Measurements from ENCODE around the gene CLIC5.

CLIC5 gene

GRCh38 chr6:45881705-45882467 is 133.8 kb downstream of the CLIC5 start:
- DNase-seq: no peak

GRCh38 chr6:45880676-45881075 is 135.0 kb downstream of the CLIC5 start:
- no peak for DNase-seq

DNA sequence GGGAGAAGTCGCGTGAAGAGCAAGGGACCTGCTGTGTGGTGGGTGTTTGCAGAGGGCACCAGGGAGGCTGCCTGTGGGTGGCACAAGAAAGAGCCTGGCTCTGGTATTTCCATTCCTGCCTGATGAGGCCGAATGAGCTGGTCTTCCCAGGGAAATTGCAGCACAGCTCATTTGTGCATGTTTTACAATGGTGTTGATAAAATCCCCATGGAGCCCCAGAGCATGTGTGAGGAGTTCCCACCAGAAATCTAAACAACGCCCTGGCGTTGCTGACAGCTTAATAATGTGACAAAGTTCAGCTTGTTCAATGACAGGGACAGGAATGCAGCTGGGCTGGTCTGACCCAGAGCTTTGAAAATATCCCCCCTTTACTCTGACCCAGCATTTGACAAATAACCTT is 135.5 kb downstream of the CLIC5 start:
- no peak for DNase-seq

- DNase-seq: no peak
These were observed 137.6 kb downstream of the CLIC5 start for GRCh38 chr6:45877970-45878590.

DNA sequence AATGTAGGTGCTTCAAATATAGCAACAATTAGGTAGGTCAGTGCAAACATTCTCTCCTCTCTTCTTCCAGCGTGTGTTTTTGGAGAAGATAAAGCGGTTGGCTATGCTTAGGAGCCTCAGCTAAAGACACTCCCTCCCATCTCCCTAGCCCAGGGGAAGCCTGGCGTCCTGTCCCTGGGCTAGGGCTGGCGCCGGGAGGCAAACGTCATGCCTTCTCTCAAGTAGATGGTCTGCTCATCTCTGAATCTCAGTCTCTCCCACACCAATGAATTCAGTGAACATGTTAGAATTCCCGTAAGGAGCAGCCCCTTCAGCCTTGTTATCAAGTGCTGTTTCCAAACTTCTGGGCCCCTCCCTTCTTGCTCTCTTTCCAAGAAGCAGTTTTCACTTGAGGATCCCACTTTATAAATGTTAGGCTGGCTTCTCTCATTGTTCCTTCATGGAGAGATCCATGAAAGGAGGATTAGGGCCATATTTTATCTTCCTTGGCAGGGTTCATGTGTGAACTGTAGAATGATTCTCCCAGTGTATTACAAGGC is 142.8 kb downstream of the CLIC5 start:
- DNase-seq: no peak

GRCh38 chr6:45870531-45870930 is 145.1 kb downstream of the CLIC5 start:
- no peak for DNase-seq

GRCh38 chr6:45864651-45865050 is 151.0 kb downstream of the CLIC5 start:
- DNase-seq: no peak

DNA sequence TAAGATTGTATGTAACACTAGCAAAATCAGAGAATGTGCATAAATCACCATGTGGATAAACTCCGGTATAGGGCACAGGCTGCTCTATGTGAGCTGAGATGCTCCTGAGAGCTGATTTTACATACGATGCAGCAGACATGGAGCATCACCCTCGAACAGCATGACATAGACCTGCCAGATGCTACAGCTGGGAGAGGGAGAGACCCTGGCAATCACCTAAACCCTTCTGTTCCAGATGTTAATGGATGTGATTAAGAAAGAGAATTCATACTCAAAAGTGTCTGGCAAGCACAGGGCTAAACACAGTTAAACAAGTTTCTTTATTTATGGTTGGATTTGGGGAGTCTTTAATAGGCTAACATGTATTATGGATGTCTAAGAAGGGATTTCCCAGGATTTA is 157.0 kb downstream of the CLIC5 start:
- no peak for DNase-seq

DNA sequence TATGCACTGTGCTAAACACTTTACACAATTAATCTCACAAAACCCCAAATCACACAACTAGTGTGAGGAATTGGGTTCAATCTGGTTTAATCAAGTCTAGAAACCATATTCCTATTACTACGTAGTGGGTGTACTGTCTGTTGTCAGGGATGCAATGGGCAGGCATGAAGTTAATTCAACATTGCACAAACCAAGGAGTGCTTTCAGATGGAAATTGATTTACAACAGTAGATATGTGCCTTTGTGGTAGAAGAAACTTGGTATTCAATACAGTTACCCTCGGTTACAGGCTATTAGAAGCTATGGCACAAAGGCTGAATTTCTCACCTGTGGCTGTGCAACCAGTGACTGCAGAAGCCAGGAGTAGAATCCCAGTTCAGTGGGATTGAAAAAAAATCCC is 157.8 kb downstream of the CLIC5 start:
- DNase-seq: no peak

- DNase-seq: no peak
These were observed 159.8 kb downstream of the CLIC5 start for GRCh38 chr6:45855642-45856394.

- no peak for DNase-seq
These were observed 161.4 kb downstream of the CLIC5 start for GRCh38 chr6:45854149-45854742.

- DNase-seq: no peak
These were observed 164.6 kb downstream of the CLIC5 start for GRCh38 chr6:45851034-45851400.

DNA sequence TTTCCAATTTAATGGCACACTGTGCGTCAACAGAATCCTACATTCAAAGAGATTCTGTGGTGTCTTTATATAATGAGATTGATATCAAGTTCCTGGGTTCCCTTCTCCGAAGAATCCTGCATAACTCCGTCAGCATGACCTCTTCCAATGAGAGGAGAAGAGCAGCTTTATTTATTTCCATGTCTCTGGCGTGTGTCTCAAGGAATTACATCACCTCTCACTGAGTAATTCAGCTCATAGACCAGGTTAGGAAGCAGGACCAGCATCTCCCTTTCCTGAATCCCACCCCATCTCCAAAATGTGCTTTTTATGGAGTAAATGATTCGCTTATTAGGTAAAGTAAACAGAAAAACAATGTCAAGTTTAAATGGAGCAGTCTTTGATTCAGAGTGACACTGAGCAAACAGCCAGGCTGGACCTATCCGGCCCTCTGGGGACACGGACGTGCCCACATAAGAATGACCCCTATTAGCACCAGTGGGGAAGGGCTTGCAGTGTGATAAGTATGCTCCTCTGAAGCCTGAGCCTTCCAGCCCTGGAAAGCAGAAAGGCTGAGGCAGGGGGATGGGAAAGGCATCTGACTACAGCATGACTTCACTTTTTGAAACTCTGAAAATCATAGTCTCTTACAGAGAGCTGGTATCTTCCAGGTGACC is 165.2 kb downstream of the CLIC5 start:
- DNase-seq: peak; percentile 64

- DNase-seq: no peak
These were observed 170.1 kb downstream of the CLIC5 start for GRCh38 chr6:45845567-45845966.

- no peak for DNase-seq
These were observed 170.7 kb downstream of the CLIC5 start for GRCh38 chr6:45844986-45845385.

DNA sequence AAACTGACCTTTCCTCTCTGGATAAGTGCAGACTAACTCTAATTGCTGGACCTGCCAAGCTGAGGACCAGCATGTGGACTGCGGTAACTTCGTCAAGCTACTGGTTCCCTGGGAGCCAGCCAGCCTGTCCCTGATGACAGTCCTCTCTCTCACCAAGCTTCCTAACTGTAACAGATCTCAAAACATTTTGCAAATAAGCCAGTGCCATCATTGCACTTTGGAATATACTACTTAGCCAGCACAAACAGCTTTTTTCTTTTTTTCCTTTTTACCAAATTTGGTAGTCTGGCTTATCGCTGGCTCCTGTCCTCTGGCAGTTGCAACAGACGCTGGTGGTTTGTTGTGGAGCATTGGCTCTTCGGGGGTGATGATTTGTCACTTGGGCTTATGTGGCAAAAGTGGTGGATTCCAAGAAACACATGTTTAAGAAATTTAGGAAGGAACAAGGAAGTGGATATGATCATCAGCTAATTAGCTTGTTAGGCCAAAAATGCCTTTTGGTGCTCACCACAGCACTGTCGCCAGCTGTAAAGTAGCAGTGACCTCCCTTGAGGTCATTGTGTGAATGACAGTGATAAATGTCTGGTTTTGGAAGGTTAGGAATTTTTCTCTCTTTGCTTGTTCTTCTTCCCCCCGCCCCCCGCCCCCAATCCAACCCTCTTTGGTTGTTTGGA is 171.7 kb downstream of the CLIC5 start:
- no peak for DNase-seq

DNA sequence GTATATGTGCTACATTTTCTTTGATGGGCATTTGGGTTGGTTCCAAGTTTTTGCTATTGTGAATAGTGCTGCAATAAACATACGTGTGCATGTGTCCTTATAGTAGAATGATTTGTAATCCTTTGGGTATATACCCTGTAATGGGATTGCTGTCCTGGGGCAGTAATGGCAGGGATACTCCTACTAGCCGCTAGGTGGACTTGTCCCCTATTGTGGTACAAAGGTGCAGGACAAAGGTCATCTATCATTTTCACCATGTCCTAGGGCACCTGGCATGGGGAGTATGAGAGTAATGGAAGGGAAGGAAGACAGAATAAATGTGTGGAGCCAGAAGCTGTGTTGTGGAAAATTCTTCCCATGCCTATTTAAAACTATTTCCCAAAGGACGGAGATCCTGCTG is 174.6 kb downstream of the CLIC5 start:
- DNase-seq: no peak

DNA sequence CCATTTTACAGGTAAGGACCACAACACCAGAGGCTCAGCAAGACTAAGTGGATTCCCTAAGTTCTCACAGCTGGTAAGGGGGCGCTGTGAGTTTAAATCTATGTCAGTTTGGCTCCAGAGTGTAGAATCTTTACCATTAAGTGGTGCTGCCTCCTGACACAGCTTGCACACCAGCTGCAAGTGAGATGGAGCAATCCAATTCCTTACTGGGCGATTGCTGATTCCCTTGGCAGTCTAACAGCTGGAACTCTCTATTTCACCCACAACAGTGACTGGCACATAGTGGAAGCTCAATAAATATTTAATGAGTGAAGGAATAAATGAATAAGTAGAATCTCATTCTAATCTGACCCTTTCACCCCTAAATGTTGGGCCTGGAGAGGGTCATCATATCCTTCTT is 176.7 kb downstream of the CLIC5 start:
- DNase-seq: no peak

- DNase-seq: no peak
These were observed 177.2 kb downstream of the CLIC5 start for GRCh38 chr6:45838451-45838850.

DNA sequence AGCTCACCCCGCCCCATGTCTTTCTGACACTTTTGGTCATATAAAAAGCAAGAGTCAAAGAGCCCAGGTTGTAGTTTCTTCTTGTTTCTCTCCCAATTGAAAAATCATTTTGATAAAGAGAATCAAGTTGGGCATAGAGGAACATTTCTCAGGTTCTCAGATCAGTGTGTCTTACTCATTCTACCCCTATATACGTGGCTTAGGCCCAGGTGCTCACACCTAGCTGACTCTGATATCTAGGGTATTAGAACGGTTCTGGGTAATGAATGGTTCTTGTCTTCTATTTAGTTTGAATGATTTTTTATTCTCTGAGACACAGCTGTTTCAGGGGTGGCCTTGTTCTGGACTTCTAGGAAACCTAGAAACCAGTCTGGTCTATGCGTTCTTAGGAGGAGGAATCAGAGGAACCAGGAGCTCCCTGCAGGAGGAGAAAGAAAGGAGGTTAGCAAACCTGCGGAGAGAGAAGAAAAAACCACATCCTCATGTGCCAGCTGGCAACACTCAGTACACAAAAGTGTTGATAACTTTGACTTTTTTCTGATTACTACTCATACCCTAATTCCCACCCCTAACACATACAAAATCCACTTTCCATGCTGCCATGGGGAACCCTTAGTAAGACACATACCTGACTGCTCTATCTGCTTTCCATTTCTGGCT is 178.0 kb downstream of the CLIC5 start:
- DNase-seq: no peak

DNA sequence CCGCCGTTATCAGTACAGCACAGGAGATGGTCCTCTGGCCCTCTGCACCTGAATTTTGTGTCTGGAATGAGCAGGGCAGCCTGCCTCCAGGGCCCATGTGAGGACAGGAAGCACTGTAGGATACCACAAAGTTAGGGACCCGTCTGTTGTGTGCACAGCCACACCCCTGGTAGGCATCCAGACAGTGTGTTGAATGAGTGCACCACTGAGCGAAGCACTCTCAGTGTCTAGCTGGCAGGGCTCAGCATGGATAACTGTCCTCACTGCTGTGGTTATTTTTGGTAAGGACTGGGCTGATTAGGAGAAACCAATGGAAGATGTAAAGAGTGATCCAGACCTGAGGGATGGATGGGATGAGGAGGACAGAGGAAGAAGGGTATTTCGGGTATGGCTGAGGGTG is 178.7 kb downstream of the CLIC5 start:
- DNase-seq: no peak

- no peak for DNase-seq
These were observed 179.2 kb downstream of the CLIC5 start for GRCh38 chr6:45836438-45836824.
